HG03039 (cell line): ENCODE results near the gene ARHGDIA.
"Not testable (repeated sequence)": the region's sequence is repeated elsewhere in the genome, so short reads cannot be mapped to it uniquely, and the experiment has no call there.

Experiments
- ATAC-seq: cut with Tn5 transposase; IDR thresholded peaks from one replicate; pipeline ENCODE4 v1.9.1; 2021; ENCODE audit warnings: mild to moderate bottlenecking, moderate library complexity; ENCODE audit not compliant: unreplicated experiment

ARHGDIA gene

GRCh38 chr17:81844887-81845286 lies 26.2 kb downstream of the ARHGDIA start:
- no peak for ATAC-seq

GRCh38 chr17:81844327-81844851 lies 26.7 kb downstream of the ARHGDIA start:
- no peak for ATAC-seq

DNA sequence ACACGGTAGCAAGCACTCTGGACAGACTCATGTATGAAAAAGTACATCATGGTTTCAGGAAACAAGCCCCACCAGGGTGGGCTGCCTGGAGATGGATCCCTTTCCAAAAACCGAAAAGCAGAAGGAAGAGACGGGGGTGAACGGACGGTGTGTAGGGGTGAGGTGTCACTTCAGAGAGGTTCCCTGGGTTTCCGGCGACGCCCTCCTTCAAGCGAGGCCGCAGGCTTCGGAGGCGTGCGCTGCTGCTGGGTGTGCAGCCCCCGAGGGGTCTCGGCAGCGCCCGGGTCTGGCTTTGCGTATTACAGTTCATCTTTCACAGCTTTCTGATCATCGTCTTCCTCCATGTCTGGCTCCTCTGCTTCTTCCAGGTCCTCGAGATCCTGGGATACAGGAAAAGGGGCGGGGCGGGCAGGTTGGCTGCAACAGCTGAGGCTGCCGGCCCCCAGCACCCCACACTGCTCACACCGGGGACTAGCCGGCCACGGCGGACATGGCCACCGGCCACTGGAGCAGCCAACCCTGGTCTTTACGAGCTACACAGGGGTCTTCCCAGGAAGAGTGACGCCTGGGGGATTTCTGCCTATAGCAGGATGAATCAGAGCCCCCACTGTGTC lies 27.3 kb downstream of the ARHGDIA start:
- no peak for ATAC-seq

DNA sequence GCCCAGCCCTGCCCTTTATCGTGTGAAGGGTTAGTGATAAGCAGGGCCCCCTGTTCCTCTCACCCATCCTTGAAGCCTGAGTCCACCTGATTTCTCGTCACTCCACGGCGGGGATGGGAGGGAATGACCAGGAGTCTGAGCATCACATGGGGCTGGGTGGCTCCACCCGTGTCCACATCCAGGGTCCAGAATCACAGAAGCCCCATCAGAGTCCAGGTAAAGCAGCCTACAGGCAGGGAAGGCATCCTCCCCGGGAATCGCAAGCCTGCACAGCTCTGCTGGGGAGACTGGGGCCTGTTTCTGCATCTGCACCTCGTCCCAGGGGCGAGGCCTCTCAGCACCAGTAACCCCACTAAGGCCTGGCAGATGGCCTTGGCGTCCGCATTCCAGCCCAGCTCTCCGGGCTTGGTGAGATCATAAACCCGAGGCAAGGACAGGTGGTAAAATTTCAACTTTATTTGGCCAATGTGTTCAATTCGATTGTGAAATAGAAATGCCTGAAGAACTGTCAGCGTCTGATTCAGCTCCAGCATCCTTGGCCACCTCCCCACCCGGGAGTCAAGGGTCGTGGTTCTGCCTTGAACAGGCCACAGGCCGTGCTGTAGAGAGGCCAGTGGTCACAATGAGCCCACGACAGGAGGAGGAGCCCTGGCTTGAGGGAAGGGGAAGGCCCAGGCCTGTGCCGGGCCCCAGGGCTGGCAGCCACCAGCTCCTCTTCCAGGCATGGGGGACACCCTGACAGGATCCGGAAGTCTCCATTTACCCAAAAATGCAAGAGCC lies 28.2 kb downstream of the ARHGDIA start:
- ATAC-seq = no peak

- no peak for ATAC-seq
Observed at GRCh38 chr17:81842378-81842724, 28.8 kb downstream of the ARHGDIA start.

- no peak for ATAC-seq
Observed at GRCh38 chr17:81841866-81842265, 29.3 kb downstream of the ARHGDIA start.

GRCh38 chr17:81840826-81841778 lies 30.0 kb downstream of the ARHGDIA start:
- ATAC-seq = no peak

GRCh38 chr17:81840059-81840458 lies 31.1 kb downstream of the ARHGDIA start:
- ATAC-seq = not testable (repeated sequence)

DNA sequence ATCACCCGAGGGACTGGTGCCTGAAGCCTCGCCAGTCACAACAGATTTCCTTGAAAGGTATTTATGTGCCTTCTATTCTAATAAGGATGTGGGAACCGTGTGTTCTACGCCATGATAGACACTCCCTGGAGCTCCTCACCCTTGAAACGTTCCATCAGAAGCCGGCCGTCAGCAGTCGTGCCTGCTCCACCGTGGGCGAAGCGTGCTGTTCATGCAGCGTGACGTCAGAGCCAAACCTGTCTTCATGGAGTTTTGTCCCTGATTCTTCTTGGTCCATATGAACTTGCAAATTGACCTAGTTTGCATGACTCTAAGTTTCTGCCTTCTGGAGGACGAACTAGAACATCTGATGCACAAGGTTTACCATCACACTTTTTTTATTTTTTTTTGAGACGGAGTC lies 31.8 kb downstream of the ARHGDIA start:
- no peak for ATAC-seq

GRCh38 chr17:81838753-81839255 lies 32.3 kb downstream of the ARHGDIA start:
- ATAC-seq = no peak

DNA sequence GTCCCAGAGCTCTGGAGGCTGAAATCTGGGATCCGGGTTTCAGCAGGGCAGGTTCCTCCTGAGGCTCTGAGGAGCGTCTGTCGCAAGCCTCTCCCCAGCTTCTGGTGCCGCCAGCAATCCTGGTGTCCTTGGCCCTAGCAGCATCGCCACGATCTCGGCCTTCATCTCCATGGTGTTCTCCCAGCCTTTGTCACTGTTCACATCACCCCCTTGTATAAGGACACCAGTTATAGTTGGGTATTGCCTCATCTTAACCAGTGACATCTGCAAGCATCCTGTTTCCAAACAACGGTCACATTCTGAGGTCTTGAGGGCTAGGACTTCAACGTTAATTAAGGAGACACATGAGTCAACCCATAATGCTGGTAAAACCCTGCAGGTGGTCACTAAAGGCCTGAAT lies 33.5 kb downstream of the ARHGDIA start:
- no peak for ATAC-seq

DNA sequence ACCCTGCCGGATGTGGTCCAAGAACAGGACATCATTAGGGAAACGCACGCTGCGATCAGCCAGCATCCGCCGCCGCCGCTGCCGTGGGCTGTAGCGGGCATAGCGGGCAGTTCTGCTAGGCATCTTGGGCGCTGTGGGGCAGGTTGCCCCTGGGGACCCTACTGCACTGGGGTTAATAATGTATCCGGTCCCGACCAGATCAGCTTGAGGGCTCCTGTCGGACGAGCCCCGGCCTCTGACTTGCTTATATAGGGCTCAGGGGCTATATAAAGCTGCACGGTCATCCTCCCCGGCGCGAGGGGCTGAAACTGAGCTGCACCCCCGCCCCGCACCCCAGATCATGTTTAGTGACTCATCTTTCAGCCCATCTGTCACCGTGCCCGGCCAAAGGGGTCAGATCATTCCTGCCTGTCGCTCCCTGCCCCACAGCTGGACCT lies 36.3 kb downstream of the ARHGDIA start, which contains the start of gene PPP1R27:
PPP1R27 (minus strand) TSS at position 220 of the 437 bp plus-strand sequence; CDS start at position 123, 97 bp downstream.
- ATAC-seq = no peak

DNA sequence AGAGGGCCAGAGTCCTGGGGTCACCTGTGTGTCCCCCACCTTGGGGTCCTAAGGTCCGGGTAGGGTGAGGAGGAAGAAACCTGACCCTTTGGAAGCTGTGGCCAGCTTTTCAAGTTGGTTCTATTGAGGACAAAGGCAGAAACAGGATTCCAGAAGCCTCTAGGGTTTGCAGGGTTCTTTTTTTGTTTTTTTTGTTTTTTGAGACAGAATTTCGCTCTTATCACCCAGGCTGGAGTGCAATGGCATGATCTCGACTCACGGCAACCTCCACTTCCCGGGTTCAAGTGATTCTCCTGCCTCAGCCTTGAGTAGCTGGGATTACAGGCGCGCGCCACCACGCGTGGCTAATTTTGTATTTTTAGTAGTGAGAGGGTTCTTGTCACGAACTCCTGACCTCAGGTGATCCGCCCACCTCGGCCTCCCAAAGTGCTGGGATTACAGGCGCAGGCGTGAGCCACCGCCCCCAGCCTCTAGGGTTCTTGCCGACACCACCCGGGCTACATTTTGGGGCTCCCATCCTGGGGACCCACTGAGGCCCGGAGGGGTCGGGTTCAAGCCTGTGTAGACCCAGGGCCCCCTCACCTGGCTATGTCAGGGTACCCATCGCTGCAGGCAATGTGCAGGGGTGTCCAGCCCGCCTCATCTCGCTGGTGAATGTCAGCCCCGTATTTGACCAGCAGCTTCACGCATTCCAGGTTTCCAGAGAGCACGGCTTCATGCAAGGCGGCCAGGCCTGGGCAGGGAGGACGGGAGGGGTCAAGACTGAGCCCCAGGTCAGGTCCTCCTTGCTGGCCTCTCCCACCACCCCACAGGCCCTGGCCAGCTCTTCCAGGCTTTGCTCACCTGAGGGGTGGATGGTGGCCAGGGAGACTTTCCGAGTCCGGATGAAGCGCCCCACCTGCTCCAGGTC lies 37.0 kb downstream of the ARHGDIA start:
- ATAC-seq = no peak

DNA sequence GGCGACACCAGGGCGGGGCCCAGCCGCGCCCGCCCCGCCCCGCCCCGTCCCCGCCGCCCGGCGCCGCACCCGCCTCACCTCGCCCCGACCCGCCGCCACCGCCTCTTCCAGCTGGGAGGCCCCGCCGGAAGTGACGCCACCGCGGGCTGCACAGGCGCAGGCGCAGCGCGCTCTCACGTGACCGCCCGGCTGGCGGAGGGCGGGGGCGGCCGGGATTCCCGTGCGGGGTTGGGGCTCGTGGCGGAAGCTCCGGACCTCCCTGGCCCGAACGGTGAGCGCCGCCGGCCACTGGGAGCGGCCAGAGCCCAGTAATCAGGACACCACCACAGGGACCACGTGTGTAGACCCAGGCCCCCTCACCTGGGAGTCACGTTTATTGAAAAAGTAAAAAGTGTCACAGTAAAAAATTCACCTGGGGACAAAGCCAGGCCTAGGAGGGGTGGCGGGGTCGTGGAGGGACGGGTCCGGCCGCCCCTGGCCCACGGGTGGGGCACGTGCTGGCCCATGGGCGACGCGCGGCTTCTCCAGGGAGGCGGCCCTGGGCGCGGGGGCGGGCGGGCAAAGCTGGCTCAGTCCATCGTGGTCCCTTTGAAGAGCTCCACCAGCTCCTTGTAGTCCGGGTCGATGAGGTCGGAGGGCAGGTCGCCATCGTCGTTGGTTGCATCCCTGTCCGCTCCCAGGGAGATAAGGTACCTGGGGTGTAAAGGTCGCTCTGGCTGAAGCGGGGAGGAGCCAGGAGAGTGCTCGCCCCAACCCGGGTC lies 37.8 kb downstream of the ARHGDIA start, which contains the start of gene MCRIP1:
MCRIP1 (minus strand) TSS at position 132 of the 761 bp plus-strand sequence. CDS start 8,785 bp downstream, outside the sequence.
- peak; percentile 74 for ATAC-seq

DNA sequence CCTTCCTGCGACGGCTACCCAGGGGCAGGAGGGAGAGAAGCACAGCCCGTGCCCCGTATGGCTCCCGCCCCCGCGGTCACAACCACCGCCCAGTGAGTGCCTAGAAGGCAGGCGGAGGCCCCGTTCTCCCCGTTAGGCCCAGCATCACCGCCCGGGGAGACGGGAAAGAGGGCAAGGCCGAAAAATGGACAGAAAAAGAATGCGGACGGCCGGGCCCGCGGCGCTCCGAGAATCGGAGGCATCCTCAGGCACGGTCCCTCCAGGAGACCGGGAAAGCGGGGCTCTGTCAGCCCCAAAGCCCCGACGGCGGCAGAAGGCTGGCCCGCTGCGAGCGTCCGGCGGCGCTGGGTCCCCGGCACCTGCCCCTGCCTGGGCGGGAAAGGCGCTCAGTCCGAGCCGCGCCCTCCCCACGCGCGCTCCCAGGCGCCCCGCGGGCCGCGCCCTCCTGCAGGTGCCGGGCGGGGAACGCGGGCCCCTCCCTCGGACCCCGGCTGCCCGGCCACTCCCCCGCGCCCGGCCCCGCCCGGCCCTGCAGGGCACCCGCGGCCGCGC lies 38.5 kb downstream of the ARHGDIA start:
- peak; percentile 6 for ATAC-seq

- no peak for ATAC-seq
Observed at GRCh38 chr17:81831957-81832607, 39.1 kb downstream of the ARHGDIA start.

DNA sequence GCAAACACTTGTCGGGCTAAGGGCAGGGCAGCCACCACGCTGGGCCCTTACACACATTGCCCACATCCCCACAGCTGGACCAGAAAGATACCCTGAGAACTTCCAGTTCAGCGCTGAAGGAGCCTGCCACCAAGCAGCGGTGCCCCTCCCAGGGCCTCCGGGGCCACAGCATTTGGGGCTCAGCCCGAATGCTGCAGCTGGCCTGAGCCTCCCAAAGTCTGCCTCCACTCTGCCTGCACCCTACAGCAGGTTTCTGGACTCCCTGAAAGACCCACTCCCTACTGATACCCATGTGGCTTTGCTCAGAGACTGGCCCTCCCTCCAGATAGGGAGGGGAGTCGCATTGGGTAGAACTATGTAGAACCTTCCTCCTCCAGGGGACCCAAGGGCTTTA lies 39.6 kb downstream of the ARHGDIA start:
- no peak for ATAC-seq

DNA sequence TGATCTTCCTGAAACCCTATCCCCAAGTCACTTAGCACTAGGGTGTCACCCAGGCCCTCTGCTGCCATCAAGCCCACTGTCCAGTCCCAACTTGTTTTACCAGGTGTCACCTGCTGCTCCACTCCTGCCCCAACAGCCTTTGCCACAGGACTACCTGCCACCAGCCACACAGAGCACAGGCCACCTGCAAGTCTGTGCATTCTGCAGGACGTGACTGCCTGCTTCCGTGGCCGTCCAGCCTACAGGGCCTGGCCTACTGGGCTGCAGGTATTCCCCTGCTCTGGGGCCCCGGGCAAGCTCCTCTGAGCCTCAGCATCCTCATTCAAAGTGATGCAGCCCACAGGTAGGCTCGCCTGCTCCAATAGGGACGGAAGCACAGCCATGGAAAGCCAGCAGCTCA lies 41.3 kb downstream of the ARHGDIA start:
- ATAC-seq = no peak
